H1 (cell line): ENCODE results near the gene FOXL2. TPM values are rescaled to one million over a fixed set of nuclear protein-coding genes. Genes with fewer than 3 reads are reported as not detected.

Experiments
- CTCF ChIA-PET: fragments of 300-600 bp; sonication (Branson Sonifier 250); formaldehyde crosslinking; loops from one replicate; lab custom pipeline; 2021; ENCODE audit not compliant: partially characterized antibody; lab: Charles Lee
- POLR2A ChIA-PET: fragments of 300-600 bp; sonication (Branson Sonifier 250); formaldehyde crosslinking; loops from one replicate; lab custom pipeline; 2021; ENCODE audit warnings: inconsistent platforms; ENCODE audit not compliant: partially characterized antibody; lab: Charles Lee
- DNase-seq, 2 experiments: peaks; one replicate each; pipeline versions ENCODE4 v3.0.0 to v3.0.0-alpha.2; 2010 to 2022; ENCODE audit warnings: low spot score in 2 of 2, low read depth in 1 of 2, mixed read lengths in 1 of 2
- FAIRE-seq: peaks from 2 replicates; lab custom pipeline; 2011; peaks lifted over from hg19 to GRCh38; lab: Jason Lieb, UNC
- H2AFZ ChIP-seq: 2 replicates; pipeline ENCODE4 v1.8.1; 2012; ENCODE audit warnings: low read length, inconsistent platforms
- H2AK5ac ChIP-seq: 2 replicates; pipeline ENCODE4 v1.6.1; 2013; ENCODE audit warnings: low read depth, low read length
- H2BK120ac ChIP-seq: replicated peaks from 2 replicates; pipeline ENCODE3; 2013; ENCODE audit warnings: low read depth, low read length, inconsistent platforms
- H2BK12ac ChIP-seq: 2 replicates; pipeline ENCODE4 v1.6.1; 2013; ENCODE audit warnings: low read depth, low read length
- H2BK15ac ChIP-seq: 2 replicates; pipeline ENCODE4 v1.6.1; 2013; ENCODE audit warnings: low read length
- H2BK20ac ChIP-seq: 2 replicates; pipeline ENCODE4 v1.6.1; 2013; ENCODE audit warnings: low read length
- H2BK5ac ChIP-seq: 2 replicates; pipeline ENCODE4 v1.6.1; 2013; ENCODE audit warnings: low read depth, low read length
- H3K14ac ChIP-seq: 2 replicates; pipeline ENCODE4 v1.6.1; 2013; ENCODE audit warnings: inconsistent platforms; ENCODE audit not compliant: insufficient read length
- H3K18ac ChIP-seq: 2 replicates; pipeline ENCODE4 v1.6.1; 2013; ENCODE audit warnings: low read length; ENCODE audit errors: extremely low read depth
- H3K23ac ChIP-seq: 2 replicates; pipeline ENCODE4 v1.6.1; 2013; ENCODE audit warnings: inconsistent platforms; ENCODE audit not compliant: insufficient read length
- H3K23me2 ChIP-seq: 2 replicates; pipeline ENCODE4 v1.6.1; 2013; ENCODE audit warnings: low read depth, low read length
- H3K27ac ChIP-seq: 2 replicates; pipeline ENCODE4 v1.6.1; 2011; ENCODE audit warnings: low read depth, low read length, inconsistent platforms
- H3K27me3 ChIP-seq, 4 experiments: replicated peaks in 1 of 4; 1 replicate in 1 of 4; 2 replicates in 3 of 4; pipeline versions ENCODE4 v1.6.1 to v1.8.1; 2011 to 2013; ENCODE audit warnings: low read length in 3 of 4, mild to moderate bottlenecking in 3 of 4, inconsistent platforms in 2 of 4, mixed read lengths in 2 of 4, moderate library complexity in 1 of 4; ENCODE audit not compliant: control insufficient read depth in 3 of 4, insufficient read depth in 3 of 4; ENCODE audit errors: extremely low read depth in 1 of 4
- H3K36me3 ChIP-seq, 4 experiments: 2 replicates each; pipeline versions ENCODE4 v1.6.1 to v1.8.1; 2011 to 2013; ENCODE audit warnings: mild to moderate bottlenecking in 4 of 4, low read length in 3 of 4, moderate library complexity in 2 of 4, control low read depth in 1 of 4, inconsistent platforms in 1 of 4; ENCODE audit not compliant: insufficient read depth in 4 of 4, control insufficient read depth in 2 of 4
- H3K4ac ChIP-seq: replicated peaks from 2 replicates; pipeline ENCODE3; 2013; ENCODE audit warnings: low read length, low read depth, mixed read lengths, inconsistent platforms; ENCODE audit not compliant: insufficient read length
- H3K4me1 ChIP-seq, 4 experiments: replicated peaks in 1 of 4; 1 replicate in 1 of 4; 2 replicates in 3 of 4; pipeline versions ENCODE4 v1.6.1 to v1.8.1; 2011 to 2013; ENCODE audit warnings: low read length in 3 of 4, inconsistent platforms in 2 of 4, mixed read lengths in 1 of 4; ENCODE audit not compliant: insufficient read depth in 4 of 4, control insufficient read depth in 3 of 4
- H3K4me2 ChIP-seq, 2 experiments: 2 replicates each; pipeline versions ENCODE4 v1.6.1 to v1.8.1; 2011 to 2013; ENCODE audit warnings: low read depth in 2 of 2, low read length in 2 of 2, control low read depth in 1 of 2, inconsistent platforms in 1 of 2, mild to moderate bottlenecking in 1 of 2; ENCODE audit not compliant: insufficient read depth in 1 of 2
- H3K4me3 ChIP-seq, 4 experiments: fragments of 200-600, 300-600 bp in 1 of 4; sonication (generic), shearing (Covaris generic), sonication (Bioruptor Twin) in 1 of 4; 2 replicates each; pipeline versions ENCODE4 v1.5.1 to v1.8.1; 2011 to 2016; ENCODE audit warnings: low read length in 4 of 4, low read depth in 3 of 4, control low read depth in 2 of 4, inconsistent platforms in 2 of 4, mild to moderate bottlenecking in 2 of 4, mixed read lengths in 1 of 4, moderate library complexity in 1 of 4; ENCODE audit not compliant: insufficient read depth in 2 of 4; ENCODE audit errors: extremely low read depth in 1 of 4
- H3K56ac ChIP-seq: replicated peaks from 2 replicates; pipeline ENCODE3; 2013; ENCODE audit warnings: low read depth, mild to moderate bottlenecking, mixed read lengths, low read length, inconsistent platforms; ENCODE audit not compliant: insufficient read length
- H3K79me1 ChIP-seq: 2 replicates; pipeline ENCODE4 v1.6.1; 2013; ENCODE audit warnings: low read depth, low read length, control low read depth
- H3K79me2 ChIP-seq, 2 experiments: 2 replicates each; pipeline versions ENCODE4 v1.6.1 to v1.8.1; 2012 to 2013; ENCODE audit warnings: low read length in 2 of 2, mild to moderate bottlenecking in 2 of 2, inconsistent platforms in 1 of 2; ENCODE audit not compliant: insufficient read depth in 2 of 2, control insufficient read depth in 1 of 2
- H3K9ac ChIP-seq, 4 experiments: replicated peaks in 1 of 4; 1 replicate in 1 of 4; 2 replicates in 3 of 4; pipeline versions ENCODE4 v1.6.1 to v1.8.1; 2011 to 2013; ENCODE audit warnings: low read depth in 3 of 4, low read length in 3 of 4, control low read depth in 2 of 4, mild to moderate bottlenecking in 2 of 4, moderate library complexity in 2 of 4, inconsistent platforms in 1 of 4; ENCODE audit errors: extremely low read depth in 1 of 4
- H3K9me3 ChIP-seq, 2 experiments: 2 replicates each; pipeline versions ENCODE4 v1.6.1 to v1.8.1; 2012 to 2013; ENCODE audit warnings: mild to moderate bottlenecking in 2 of 2, moderate library complexity in 2 of 2, control low read depth in 1 of 2, inconsistent platforms in 1 of 2, low read depth in 1 of 2, low read length in 1 of 2, mixed read lengths in 1 of 2; ENCODE audit not compliant: insufficient read depth in 2 of 2
- H4K20me1 ChIP-seq, 2 experiments: replicated peaks in 1 of 2; 2 replicates each; pipeline versions ENCODE3 to v1.8.1; 2011 to 2013; ENCODE audit warnings: inconsistent platforms in 2 of 2, low read length in 2 of 2, mild to moderate bottlenecking in 1 of 2; ENCODE audit not compliant: insufficient read depth in 2 of 2, control insufficient read depth in 1 of 2
- H4K5ac ChIP-seq: 2 replicates; pipeline ENCODE4 v1.6.1; 2013; ENCODE audit warnings: low read length, low read depth, mixed read lengths, inconsistent platforms; ENCODE audit not compliant: insufficient read length
- H4K8ac ChIP-seq: 2 replicates; pipeline ENCODE4 v1.8.0; 2013; ENCODE audit warnings: mild to moderate bottlenecking, moderate library complexity, low read length, inconsistent platforms; ENCODE audit not compliant: insufficient read depth; ENCODE audit errors: extremely low read depth
- H4K91ac ChIP-seq: replicated peaks from 2 replicates; pipeline ENCODE3; 2013; ENCODE audit warnings: low read length, mixed read lengths, inconsistent platforms; ENCODE audit not compliant: insufficient read length
- BRCA1 ChIP-seq: IDR thresholded peaks from 2 replicates; pipeline ENCODE4 v1.6.1; 2012; ENCODE audit warnings: low read depth, low read length, improper control_type of control experiment
- E2F6 ChIP-seq: IDR thresholded peaks from 2 replicates; pipeline ENCODE4 v1.6.1; 2012; ENCODE audit warnings: inconsistent platforms
- EZH2 ChIP-seq: fragments of 200-600 bp; sonication (generic); IDR thresholded peaks from 2 replicates; pipeline ENCODE4 v1.7.1; 2012; ENCODE audit warnings: low read depth, mild to moderate bottlenecking, moderate library complexity, low read length, inconsistent platforms; ENCODE audit not compliant: severe bottlenecking
- KDM5A ChIP-seq: fragments of 200-600 bp; IDR thresholded peaks from 2 replicates; pipeline ENCODE4 v1.7.1; 2012; ENCODE audit warnings: mild to moderate bottlenecking, low read length, inconsistent platforms, mixed read lengths
- MAFK ChIP-seq: IDR thresholded peaks from 2 replicates; pipeline ENCODE4 v1.6.1; 2012; ENCODE audit warnings: low read depth, mild to moderate bottlenecking, improper control_type of control experiment, low read length
- NANOG ChIP-seq: IDR thresholded peaks from 2 replicates; pipeline ENCODE4 v1.6.1; 2011; ENCODE audit warnings: low read length, low read depth, mild to moderate bottlenecking, inconsistent platforms; ENCODE audit not compliant: insufficient read depth, poor library complexity, severe bottlenecking
- RAD21 ChIP-seq, 2 experiments: IDR thresholded peaks in 1 of 2; conservative IDR thresholded peaks in 1 of 2; 2 replicates each; pipeline ENCODE4 v1.6.1; 2011; ENCODE audit warnings: low read depth in 2 of 2, low read length in 2 of 2, improper control_type of control experiment in 1 of 2, inconsistent platforms in 1 of 2, mild to moderate bottlenecking in 1 of 2, moderate library complexity in 1 of 2
- RBBP5 ChIP-seq: IDR thresholded peaks from 2 replicates; pipeline ENCODE4 v1.7.1; 2012; ENCODE audit warnings: low read depth, mild to moderate bottlenecking, inconsistent platforms, low read length, moderate library complexity, borderline replicate concordance
- SIX5 ChIP-seq: IDR thresholded peaks from 2 replicates; pipeline ENCODE4 v1.6.1; 2011; ENCODE audit warnings: mild to moderate bottlenecking, low read depth, low read length
- SP2 ChIP-seq: IDR thresholded peaks from 2 replicates; pipeline ENCODE4 v1.6.1; 2012; ENCODE audit warnings: mild to moderate bottlenecking, low read length, inconsistent platforms
- WGBS, 2 experiments: shearing (Covaris generic) in 1 of 2; methylation state at CpG; one replicate each; pipeline versions ENCODE4 v1.1.6 to v1.1.7; 2013 to 2015; ENCODE audit warnings: low lambda C conversion rate in 2 of 2, mixed read lengths in 2 of 2, inconsistent platforms in 1 of 2, low coverage in 1 of 2, missing lambda C conversion rate in 1 of 2; ENCODE audit not compliant: insufficient replicate concordance in 2 of 2, insufficient coverage in 1 of 2, insufficient read length in 1 of 2; ENCODE audit errors: extremely low coverage in 1 of 2, missing lambda C conversion rate in 1 of 2; 5-methylcytosine and 5-hydroxymethylcytosine counted together
- polyA plus RNA-seq, 7 experiments: library from polyadenylated mRNA; depleted of rRNA in 3 of 7; stranded (reverse) in 5 of 7; unstranded in 2 of 7; fragments of >200 nt in 5 of 7; fragments of 200-250 nt in 2 of 7; gene quantifications; 1 replicate in 5 of 7; 2 replicates in 1 of 7; 4 replicates in 1 of 7; pipeline versions ENCODE4 v1.2.1 to v1.2.3, GENCODE V29; 2011 to 2013; ENCODE audit warnings: missing spikeins in 2 of 7, mixed read lengths in 2 of 7
- total RNA-seq: library from RNA; stranded (reverse); fragmentation: NEBNext Ultra II Directional; extraction: Animal tissue kit (Norgen Biotek cat#: 25700); gene quantifications from 2 replicates; pipeline ENCODE4 v1.2.1, GENCODE V29; 2021

FOXL2 gene
- total and polyA plus RNA-seq, 2 of the 8 experiments (the other 6 are each of a cell fraction or from before 2014, with no cell fraction given) = 0.59 to 2.4 TPM

- no peak overlapping the region for H4K8ac ChIP-seq
- H3K9me3 ChIP-seq = no peaks in the 10 kb centered on the region
- peaks cover 3% of the 10 kb centered on the region; the same call in 1 of the 2 replicates for H3K23me2 ChIP-seq
- no peak overlapping the region for H3K9ac ChIP-seq
- no peak overlapping the region for H3K27ac ChIP-seq
- H3K36me3 ChIP-seq = no peaks in the 10 kb centered on the region
- DNase-seq (no peak), FAIRE-seq (no peak)
- no peak overlapping the region for H3K23ac ChIP-seq
- no peak overlapping the region for H2BK20ac ChIP-seq
- H3K4me3 ChIP-seq = no peak overlapping the region
- H3K14ac ChIP-seq = no peak overlapping the region
- CTCF ChIA-PET = interaction anchor here (1.0 to 15.4 kb wide), 38 partner anchors 7 to 439 kb away, joined by 3 to 322 read pairs (median 9); partner anchors contain the start of genes CEP70 and PIK3CB
- H3K27me3 ChIP-seq = no peaks in the 10 kb centered on the region
- H3K56ac ChIP-seq = no peak overlapping the region
- no peak overlapping the region for H2AK5ac ChIP-seq
- no peak overlapping the region for H3K18ac ChIP-seq
- no peaks in the 10 kb centered on the region for H4K20me1 ChIP-seq
- POLR2A ChIA-PET = interaction anchor here (0.8 to 2.1 kb wide), 7 partner anchors 16 to 218 kb away, joined by 3 to 12 read pairs (median 4); no protein-coding TSS in a partner anchor
- H3K79me1 ChIP-seq = no peaks in the 10 kb centered on the region
- no peak overlapping the region for H2AFZ ChIP-seq
- H3K4me1 ChIP-seq = peaks cover 0 to 4% (median under 1%) of the 10 kb centered on the region in 4 experiments; a peak in 2 of 7 replicates
- H2BK5ac ChIP-seq = no peak overlapping the region
- H3K4me2 ChIP-seq = no peak overlapping the region; a peak in 1 of 4 replicates
- WGBS, 2 experiments = 88% methylated on average over 2 of the region's 2 CpGs; no CpG with 5 or more reads in 1 of the 2 experiments
- H2BK120ac ChIP-seq = no peak overlapping the region
- H4K5ac ChIP-seq = no peak overlapping the region
- H2BK12ac ChIP-seq = no peak overlapping the region
- H3K79me2 ChIP-seq = no peaks in the 10 kb centered on the region
- H3K4ac ChIP-seq = no peak overlapping the region
- H4K91ac ChIP-seq = no peak overlapping the region
- no peak overlapping the region for H2BK15ac ChIP-seq
- no peak for TF ChIP-seq KDM5A
- TF ChIP-seq SIX5 = no peak
- no peak for TF ChIP-seq EZH2
- no peak for TF ChIP-seq E2F6
- no peak for TF ChIP-seq SP2
- TF ChIP-seq BRCA1 = no peak
- no peak for TF ChIP-seq RBBP5
- TF ChIP-seq MAFK = no peak
- TF ChIP-seq RAD21 (IDR thresholded peaks at IDR 0.05 in 1 of 2, conservative IDR thresholded peaks at IDR 0.05 in 1 of 2; ENCODE audit: low read depth in 2 of 2, low read length in 2 of 2) = no peak
- no peak for TF ChIP-seq NANOG
Measured at GRCh38 chr3:138916824-138917223, 30.1 kb downstream of the FOXL2 start.
